ENCODE data around the gene ENTPD1.

GRCh38 chr10:95716866-95717265 is 39.1 kb upstream of the ENTPD1 start:
- no peak for TF ChIP-seq FOXJ3 (CRISPR knock-in tag; IDR thresholded peaks at IDR 0.05)
- no peak for TF ChIP-seq CTCF (IDR thresholded peaks at IDR 0.05 in 2 of 3, conservative IDR thresholded peaks at IDR 0.05 in 1 of 3; ENCODE audit: insufficient read depth in 2 of 3, low read depth in 1 of 3, low read length in 3 of 3)
- no peak for TF ChIP-seq CREM (IDR thresholded peaks at IDR 0.05; ENCODE audit: low read depth)
- no peak for TF ChIP-seq NFYB (IDR thresholded peaks at IDR 0.05; ENCODE audit: extremely low read depth, insufficient read length)
- no peak for TF ChIP-seq BRCA1 (IDR thresholded peaks at IDR 0.05)
- TF ChIP-seq BRCA1 (CRISPR knock-in tag; IDR thresholded peaks at IDR 0.05), result no peak
- no peak for TF ChIP-seq FUS (optimal IDR thresholded peaks at IDR 0.05; ENCODE audit: low read depth, low read length)
- no peak for TF ChIP-seq ZNF551 (CRISPR knock-in tag; IDR thresholded peaks at IDR 0.05)
- TF ChIP-seq TFAM (CRISPR knock-in tag; conservative IDR thresholded peaks at IDR 0.05), result no peak
- TF ChIP-seq ZHX1 (conservative IDR thresholded peaks at IDR 0.05; ENCODE audit: low read length), result no peak

Data from K562 (cell line).